ENCODE measurements around the gene LINS1. TPM values are rescaled to one million over a fixed set of nuclear protein-coding genes. Genes with fewer than 3 reads are reported as not detected.

LINS1 gene
- total and polyA plus RNA-seq, 2 donors (not counting 3 experiments of a cell fraction or from before 2014, with no cell fraction given) = 6.9 to 14.7 TPM

DNA sequence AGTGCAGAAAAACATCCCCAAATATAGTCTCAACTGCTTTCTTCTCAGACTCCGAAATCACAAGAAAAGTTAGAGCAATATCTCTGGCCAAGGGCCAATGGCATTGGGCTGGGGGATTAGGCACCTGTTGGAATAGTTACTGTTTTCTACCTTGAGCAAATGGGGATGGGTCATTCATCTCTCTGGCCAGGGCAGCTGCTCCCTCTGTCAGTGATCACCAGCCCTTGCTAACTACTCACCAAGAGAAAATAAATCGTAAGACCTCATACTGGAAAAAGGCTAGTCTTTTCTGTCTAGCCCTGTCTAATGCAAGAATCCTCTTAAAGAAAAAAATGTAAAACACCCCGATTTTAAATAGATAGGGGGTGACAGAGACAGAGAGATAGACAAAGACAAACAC is 84.1 kb downstream of the LINS1 start:
- BruUV-seq (replicated peaks) = no TSS peak
- POLR2A ChIA-PET = no interaction called here
- TF ChIP-seq, protein P1, sequence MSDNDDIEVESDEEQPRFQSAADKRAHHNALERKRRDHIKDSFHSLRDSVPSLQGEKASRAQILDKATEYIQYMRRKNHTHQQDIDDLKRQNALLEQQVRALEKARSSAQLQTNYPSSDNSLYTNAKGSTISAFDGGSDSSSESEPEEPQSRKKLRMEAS (IDR thresholded peaks at IDR 0.05; ENCODE audit: insufficient read depth, insufficient read length) = no peak
- TF ChIP-seq GATA2 (IDR thresholded peaks at IDR 0.05; ENCODE audit: insufficient read depth, insufficient read length, low read depth, low read length) = no peak
- TF ChIP-seq FOS (IDR thresholded peaks at IDR 0.05; ENCODE audit: borderline replicate concordance, insufficient read depth, low read length) = no peak
- TF ChIP-seq POLR2AphosphoS5 (IDR thresholded peaks at IDR 0.05; ENCODE audit: insufficient read depth, low read depth, low read length) = no peak
- TF ChIP-seq, protein P2, sequence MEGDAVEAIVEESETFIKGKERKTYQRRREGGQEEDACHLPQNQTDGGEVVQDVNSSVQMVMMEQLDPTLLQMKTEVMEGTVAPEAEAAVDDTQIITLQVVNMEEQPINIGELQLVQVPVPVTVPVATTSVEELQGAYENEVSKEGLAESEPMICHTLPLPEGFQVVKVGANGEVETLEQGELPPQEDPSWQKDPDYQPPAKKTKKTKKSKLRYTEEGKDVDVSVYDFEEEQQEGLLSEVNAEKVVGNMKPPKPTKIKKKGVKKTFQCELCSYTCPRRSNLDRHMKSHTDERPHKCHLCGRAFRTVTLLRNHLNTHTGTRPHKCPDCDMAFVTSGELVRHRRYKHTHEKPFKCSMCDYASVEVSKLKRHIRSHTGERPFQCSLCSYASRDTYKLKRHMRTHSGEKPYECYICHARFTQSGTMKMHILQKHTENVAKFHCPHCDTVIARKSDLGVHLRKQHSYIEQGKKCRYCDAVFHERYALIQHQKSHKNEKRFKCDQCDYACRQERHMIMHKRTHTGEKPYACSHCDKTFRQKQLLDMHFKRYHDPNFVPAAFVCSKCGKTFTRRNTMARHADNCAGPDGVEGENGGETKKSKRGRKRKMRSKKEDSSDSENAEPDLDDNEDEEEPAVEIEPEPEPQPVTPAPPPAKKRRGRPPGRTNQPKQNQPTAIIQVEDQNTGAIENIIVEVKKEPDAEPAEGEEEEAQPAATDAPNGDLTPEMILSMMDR (IDR thresholded peaks at IDR 0.05; ENCODE audit: extremely low read depth in 1 of 2, insufficient read depth in 1 of 2, low read depth in 1 of 2, low read length in 2 of 2) = no peak
- no peak for TF ChIP-seq JUN (IDR thresholded peaks at IDR 0.05; ENCODE audit: borderline replicate concordance, insufficient read depth, insufficient read length, low read depth)
- no peak for TF ChIP-seq EZH2 (IDR thresholded peaks at IDR 0.05; ENCODE audit: borderline replicate concordance, low read depth, low read length, severe bottlenecking)
- TF ChIP-seq POLR2A (IDR thresholded peaks at IDR 0.05; ENCODE audit: low read depth, low read length) = no peak
- no peak for TF ChIP-seq MYC (IDR thresholded peaks at IDR 0.05; ENCODE audit: low read depth, low read length)

More for the DNA sequence above, 84.1 kb downstream of the LINS1 start:
- H3K79me2 ChIP-seq (ENCODE audit: control insufficient read depth, insufficient read depth, low read length) = no peaks in the 10 kb centered on the region
- H3K27ac ChIP-seq (ENCODE audit: insufficient read depth, low read depth, low read length) = no peak overlapping the region
- no peaks in the 10 kb centered on the region for H4K20me1 ChIP-seq (replicated peaks; ENCODE audit: control insufficient read depth, extremely low read depth, insufficient read depth, low read length)
- H3K9me3 ChIP-seq (replicated peaks; ENCODE audit: control insufficient read depth, insufficient read depth, low read length) = no peaks in the 10 kb centered on the region
- no peak for FAIRE-seq
- DNase-seq (ENCODE audit: low read depth, low spot score) = no peak
- H3K4me2 ChIP-seq (ENCODE audit: insufficient read depth, low read length) = no peak overlapping the region
- H3K9ac ChIP-seq (replicated peaks; ENCODE audit: extremely low read depth, insufficient read depth, low read length) = no peak overlapping the region
- intact Hi-C loops (cut with micrococcal nuclease) (no loop called here), dilution Hi-C loops (cut with MboI; ENCODE audit: extremely low pct_ligation_motif_present, low sequenced_read_pairs) (no loop called here)
- CTCF ChIA-PET = no interaction called here
- H3K4me3 ChIP-seq (replicated peaks in 1 of 3; ENCODE audit: insufficient read depth in 1 of 3, low read depth in 1 of 3, low read length in 3 of 3) = no peak overlapping the region
- H3K27me3 ChIP-seq (ENCODE audit: control insufficient read depth in 2 of 2, insufficient read depth in 2 of 2, low read length in 2 of 2) = no peaks in the 10 kb centered on the region
- no peak overlapping the region for H2AFZ ChIP-seq (ENCODE audit: low read depth, low read length)
- no peaks in the 10 kb centered on the region for H3K4me1 ChIP-seq (ENCODE audit: control insufficient read depth, extremely low read depth, insufficient read depth, low read length)
- H3K9me1 ChIP-seq (replicated peaks; ENCODE audit: control insufficient read depth, extremely low read depth, insufficient read depth, low read length) = no peaks in the 10 kb centered on the region
- H3K36me3 ChIP-seq (ENCODE audit: control insufficient read depth in 2 of 2, extremely low read depth in 1 of 2, insufficient read depth in 2 of 2, low read length in 2 of 2) = no peaks in the 10 kb centered on the region

Small RNAs within 50 kb of the gene (small RNA-seq; reads per million reads assigned to genes)
- not detected for gene RF00019 (ENCODE audit: insufficient read depth, insufficient read length, low read depth, low replicate concordance)
- gene RNU6-181P (ENCODE audit: insufficient read depth, insufficient read length, low read depth, low replicate concordance) = not detected
- gene RNU6-322P (ENCODE audit: insufficient read depth, insufficient read length, low read depth, low replicate concordance) = not detected

Other genes with a start within 250 kb of the LINS1 start
- not detected in 2 replicates for gene CERS3, start 73.2 kb downstream of the LINS1 start, total RNA-seq
- gene CERS3, start 73.2 kb downstream of the LINS1 start, polyA plus RNA-seq = not detected in 2 replicates
- gene ASB7, start 405 bp upstream of the LINS1 start, total RNA-seq = 13.0 and 13.3 TPM in 2 replicates
- gene ASB7, start 405 bp upstream of the LINS1 start, polyA plus RNA-seq = 5.7 and 6.8 TPM in 2 replicates

All from endothelial cell of umbilical vein (primary cell).